BE2C (cell line): ENCODE results near the gene RNF141.

Experiments
- DNase-seq: peaks from one replicate; pipeline ENCODE4 v3.0.0-alpha.2; 2020
- H3K27me3 ChIP-seq: fragments of 250-450 bp; sonication (Bioruptor Pico); 2 replicates; pipeline ENCODE4 v1.5.1; 2020; ENCODE audit warnings: mild to moderate bottlenecking
- H3K36me3 ChIP-seq: fragments of 250-450 bp; sonication (Bioruptor Pico); 2 replicates; pipeline ENCODE4 v1.5.1; 2020; ENCODE audit warnings: mild to moderate bottlenecking
- H3K4me1 ChIP-seq: fragments of 250-450 bp; sonication (Bioruptor Pico); 2 replicates; pipeline ENCODE4 v1.5.1; 2020
- H3K4me3 ChIP-seq: 2 replicates; pipeline ENCODE4 v1.5.1; 2011; ENCODE audit warnings: low read depth, low read length
- H3K9me3 ChIP-seq: fragments of 250-450 bp; sonication (Bioruptor Pico); 2 replicates; pipeline ENCODE4 v1.5.1; 2020
- TF ChIP-seq, protein P1 (sequence below): IDR thresholded peaks from 2 replicates; pipeline ENCODE4 v1.5.1; 2012; ENCODE audit warnings: mild to moderate bottlenecking, low read depth, low read length

Gene RNF141

DNA sequence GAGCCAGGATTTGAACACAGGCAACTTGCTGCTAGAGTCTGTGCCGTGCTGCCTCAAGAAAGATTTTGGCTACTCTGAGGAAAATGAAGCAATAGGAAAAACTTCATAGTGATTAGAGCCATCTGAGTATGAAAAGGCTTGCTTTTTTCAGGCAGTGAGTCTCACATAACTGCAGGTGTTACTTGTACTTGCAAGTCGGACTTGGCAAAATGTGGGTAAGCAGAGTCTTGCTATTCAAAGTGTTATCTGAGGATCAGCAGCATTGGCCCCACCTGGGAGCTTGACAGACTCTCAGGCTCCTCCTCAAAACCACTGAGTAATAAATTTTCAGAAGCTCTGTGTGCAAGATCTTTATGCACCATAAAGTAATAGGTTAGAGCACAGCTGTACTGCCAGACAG lies 18.1 kb downstream of the RNF141 start:
- H3K4me3 ChIP-seq, result no peak overlapping the region
- H3K27me3 ChIP-seq, result no peaks in the 10 kb centered on the region
- no peaks in the 10 kb centered on the region for H3K4me1 ChIP-seq
- DNase-seq, result no peak
- H3K9me3 ChIP-seq, result no peaks in the 10 kb centered on the region
- no peaks in the 10 kb centered on the region for H3K36me3 ChIP-seq
- TF ChIP-seq, protein P1, sequence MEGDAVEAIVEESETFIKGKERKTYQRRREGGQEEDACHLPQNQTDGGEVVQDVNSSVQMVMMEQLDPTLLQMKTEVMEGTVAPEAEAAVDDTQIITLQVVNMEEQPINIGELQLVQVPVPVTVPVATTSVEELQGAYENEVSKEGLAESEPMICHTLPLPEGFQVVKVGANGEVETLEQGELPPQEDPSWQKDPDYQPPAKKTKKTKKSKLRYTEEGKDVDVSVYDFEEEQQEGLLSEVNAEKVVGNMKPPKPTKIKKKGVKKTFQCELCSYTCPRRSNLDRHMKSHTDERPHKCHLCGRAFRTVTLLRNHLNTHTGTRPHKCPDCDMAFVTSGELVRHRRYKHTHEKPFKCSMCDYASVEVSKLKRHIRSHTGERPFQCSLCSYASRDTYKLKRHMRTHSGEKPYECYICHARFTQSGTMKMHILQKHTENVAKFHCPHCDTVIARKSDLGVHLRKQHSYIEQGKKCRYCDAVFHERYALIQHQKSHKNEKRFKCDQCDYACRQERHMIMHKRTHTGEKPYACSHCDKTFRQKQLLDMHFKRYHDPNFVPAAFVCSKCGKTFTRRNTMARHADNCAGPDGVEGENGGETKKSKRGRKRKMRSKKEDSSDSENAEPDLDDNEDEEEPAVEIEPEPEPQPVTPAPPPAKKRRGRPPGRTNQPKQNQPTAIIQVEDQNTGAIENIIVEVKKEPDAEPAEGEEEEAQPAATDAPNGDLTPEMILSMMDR, result no peak

DNA sequence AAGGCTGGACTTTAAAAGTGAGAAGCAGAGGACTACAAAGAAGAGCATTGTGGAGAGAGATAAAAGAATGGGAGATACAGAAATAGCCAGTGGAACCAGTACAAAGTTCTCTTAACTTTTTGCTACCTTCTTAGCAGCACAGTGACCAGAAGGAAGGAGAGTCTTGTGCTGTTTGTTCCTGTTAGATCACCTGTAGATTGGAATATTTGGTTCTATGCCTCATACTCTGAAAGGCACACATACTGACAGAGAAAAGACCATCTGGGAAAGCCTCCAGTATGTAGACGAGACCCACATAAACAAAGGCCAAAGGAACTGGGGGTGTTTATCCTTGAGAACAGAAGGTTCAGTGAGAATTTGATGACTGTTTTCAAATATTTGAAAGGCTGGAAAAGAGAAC lies 18.7 kb downstream of the RNF141 start:
- no peaks in the 10 kb centered on the region for H3K36me3 ChIP-seq
- TF ChIP-seq, protein P1, result no peak
- DNase-seq, result no peak
- no peaks in the 10 kb centered on the region for H3K4me1 ChIP-seq
- H3K9me3 ChIP-seq, result no peaks in the 10 kb centered on the region
- H3K4me3 ChIP-seq, result no peak overlapping the region
- H3K27me3 ChIP-seq, result no peaks in the 10 kb centered on the region

DNA sequence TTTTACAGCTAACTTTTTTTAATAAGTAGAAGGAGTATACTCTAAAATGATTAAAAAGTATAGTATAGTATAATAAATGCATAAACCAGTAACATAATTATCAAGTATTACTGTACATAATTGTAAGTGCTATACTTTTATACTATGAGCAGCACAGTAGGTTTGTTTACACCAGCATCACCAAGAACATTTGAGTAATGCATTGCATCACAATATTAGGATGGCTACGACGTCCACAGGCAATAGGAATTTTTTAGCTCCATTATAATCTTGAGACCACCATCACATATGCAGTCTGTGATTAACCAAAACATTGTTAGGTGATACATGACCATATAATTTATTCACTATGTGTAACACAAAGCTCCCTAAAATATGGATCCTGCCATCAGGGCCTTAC lies 20.4 kb downstream of the RNF141 start:
- Histone ChIP-seq H3K4me1 (no peaks in the 10 kb centered on the region), H3K4me3 (no peak overlapping the region), H3K36me3 (no peaks in the 10 kb centered on the region), H3K9me3 (no peaks in the 10 kb centered on the region), H3K27me3 (no peaks in the 10 kb centered on the region)
- TF ChIP-seq, protein P1, result no peak
- DNase-seq, result no peak

DNA sequence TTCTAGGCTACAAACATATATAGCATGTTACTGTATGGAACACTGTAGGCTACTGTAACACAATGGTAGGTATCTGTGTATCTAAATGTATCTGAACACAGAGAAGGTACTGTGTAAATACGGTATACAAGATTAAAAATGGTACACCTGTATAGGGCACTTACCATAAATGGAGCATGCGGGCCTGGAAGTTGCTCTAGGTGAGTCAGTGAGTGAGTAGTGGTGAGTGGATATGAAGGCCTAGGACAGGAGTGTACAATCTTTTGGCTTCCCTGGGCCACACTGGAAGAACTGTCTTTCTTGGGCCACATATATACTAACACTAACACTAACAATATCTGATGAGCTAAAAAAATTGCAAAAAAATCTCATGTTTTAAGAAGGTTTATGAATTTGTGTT lies 21.4 kb downstream of the RNF141 start:
- H3K9me3 ChIP-seq, result no peaks in the 10 kb centered on the region
- H3K4me3 ChIP-seq, result no peak overlapping the region
- H3K36me3 ChIP-seq, result no peaks in the 10 kb centered on the region
- TF ChIP-seq, protein P1, result no peak
- no peak for DNase-seq
- H3K4me1 ChIP-seq, result no peaks in the 10 kb centered on the region
- H3K27me3 ChIP-seq, result no peaks in the 10 kb centered on the region

DNA sequence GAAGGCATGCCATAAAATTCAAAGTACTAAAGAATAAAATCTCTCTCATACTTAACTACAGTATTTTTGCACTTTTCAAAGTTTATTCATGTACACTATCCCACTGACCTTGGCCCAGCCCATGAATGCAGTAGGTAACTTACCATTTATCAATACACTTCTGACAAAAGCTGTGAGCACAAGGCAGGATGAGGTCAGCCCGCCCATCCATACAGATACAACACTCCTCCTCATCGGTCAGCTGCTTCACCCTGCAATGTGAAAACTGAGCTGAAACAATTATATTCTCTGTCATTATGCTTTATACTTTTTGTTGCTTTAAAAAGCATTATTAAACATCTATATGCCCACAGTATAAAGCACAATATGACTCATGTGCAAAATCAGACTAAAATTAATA lies 22.1 kb downstream of the RNF141 start:
- no peaks in the 10 kb centered on the region for H3K36me3 ChIP-seq
- TF ChIP-seq, protein P1, result no peak
- DNase-seq, result no peak
- no peak overlapping the region for H3K4me3 ChIP-seq
- H3K27me3 ChIP-seq, result no peaks in the 10 kb centered on the region
- no peaks in the 10 kb centered on the region for H3K9me3 ChIP-seq
- H3K4me1 ChIP-seq, result no peaks in the 10 kb centered on the region

DNA sequence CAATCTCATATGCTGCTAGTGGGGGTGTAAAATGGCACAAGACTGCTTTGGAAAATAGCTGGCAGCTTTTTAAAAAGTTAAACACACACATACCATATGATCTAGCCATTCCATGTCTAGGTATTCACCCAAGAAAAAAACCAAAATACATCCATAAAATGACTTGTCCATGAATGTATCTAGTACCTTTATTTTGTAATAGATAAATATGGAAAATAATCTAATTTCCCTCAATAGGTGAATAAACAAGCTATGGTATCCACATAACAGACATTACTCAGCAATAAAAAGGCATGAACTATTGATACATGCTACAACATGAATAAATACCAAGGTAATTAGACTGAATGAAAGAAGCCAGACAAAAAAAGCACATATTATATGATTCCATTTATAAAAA lies 22.9 kb downstream of the RNF141 start:
- no peaks in the 10 kb centered on the region for H3K4me1 ChIP-seq
- DNase-seq, result no peak
- TF ChIP-seq, protein P1, result no peak
- H3K9me3 ChIP-seq, result no peaks in the 10 kb centered on the region
- H3K27me3 ChIP-seq, result no peaks in the 10 kb centered on the region
- H3K4me3 ChIP-seq, result no peak overlapping the region
- no peaks in the 10 kb centered on the region for H3K36me3 ChIP-seq
